GM12872 (cell line): ENCODE measurements around the gene HEXB.
A peak's percentile ranks its signal among the peaks of the same experiment; 100 is the strongest.

Source experiments
- CTCF ChIP-seq: IDR thresholded peaks from 3 replicates; pipeline ENCODE4 v1.5.1; 2011; ENCODE audit warnings: low read depth, mild to moderate bottlenecking, low read length, moderate library complexity; ENCODE audit not compliant: insufficient read depth

The HEXB gene

GRCh38 chr5:74684900-74685851 lies at the start of gene HEXB:
Gene HEXB, plus strand, starts transcription at chr5:74685233. Its CDS starts 28 bp downstream, at chr5:74685261.
- no peak for TF ChIP-seq CTCF

GRCh38 chr5:74636149-74636548 lies 48.9 kb upstream of the HEXB start:
- no peak for TF ChIP-seq CTCF

- no peak for TF ChIP-seq CTCF
These were observed 48.5 kb upstream of the HEXB start for GRCh38 chr5:74636552-74636951.

- TF ChIP-seq CTCF = no peak
These were observed 46.5 kb upstream of the HEXB start for GRCh38 chr5:74638544-74638969.

GRCh38 chr5:74638970-74639806 lies 45.8 kb upstream of the HEXB start:
- no peak for TF ChIP-seq CTCF

- peak; percentile 43; the same call in 2 of the 3 replicates for TF ChIP-seq CTCF
These were observed 45.1 kb upstream of the HEXB start for GRCh38 chr5:74639807-74640449.
